HG02973 (cell line): ENCODE results near the gene UHMK1.
A peak's percentile ranks its signal among the peaks of the same experiment; 100 is the strongest.

Experiments
- ATAC-seq: cut with Tn5 transposase; IDR thresholded peaks from one replicate; pipeline ENCODE4 v1.9.1; 2021; ENCODE audit warnings: moderate library complexity; ENCODE audit not compliant: unreplicated experiment

Gene UHMK1

DNA sequence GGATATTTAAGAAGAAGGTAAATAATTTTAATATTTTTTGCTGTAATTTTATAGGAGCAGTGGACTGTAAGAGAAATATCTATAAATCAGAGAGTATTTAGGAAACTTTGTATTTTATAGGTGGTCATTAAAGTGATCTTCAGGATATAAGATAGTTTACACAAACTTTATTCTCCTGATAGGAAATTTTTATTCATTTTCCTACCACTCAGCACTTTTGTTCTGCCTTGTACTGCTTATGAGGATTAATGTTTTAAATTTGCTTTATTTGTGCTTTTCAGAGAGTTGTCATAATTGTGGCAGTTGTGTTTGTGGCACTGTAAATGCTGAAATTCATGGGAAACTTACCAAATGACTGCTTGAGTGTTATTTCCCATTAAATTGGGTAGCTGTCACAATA is 29.7 kb downstream of the UHMK1 start:
- ATAC-seq = no peak

DNA sequence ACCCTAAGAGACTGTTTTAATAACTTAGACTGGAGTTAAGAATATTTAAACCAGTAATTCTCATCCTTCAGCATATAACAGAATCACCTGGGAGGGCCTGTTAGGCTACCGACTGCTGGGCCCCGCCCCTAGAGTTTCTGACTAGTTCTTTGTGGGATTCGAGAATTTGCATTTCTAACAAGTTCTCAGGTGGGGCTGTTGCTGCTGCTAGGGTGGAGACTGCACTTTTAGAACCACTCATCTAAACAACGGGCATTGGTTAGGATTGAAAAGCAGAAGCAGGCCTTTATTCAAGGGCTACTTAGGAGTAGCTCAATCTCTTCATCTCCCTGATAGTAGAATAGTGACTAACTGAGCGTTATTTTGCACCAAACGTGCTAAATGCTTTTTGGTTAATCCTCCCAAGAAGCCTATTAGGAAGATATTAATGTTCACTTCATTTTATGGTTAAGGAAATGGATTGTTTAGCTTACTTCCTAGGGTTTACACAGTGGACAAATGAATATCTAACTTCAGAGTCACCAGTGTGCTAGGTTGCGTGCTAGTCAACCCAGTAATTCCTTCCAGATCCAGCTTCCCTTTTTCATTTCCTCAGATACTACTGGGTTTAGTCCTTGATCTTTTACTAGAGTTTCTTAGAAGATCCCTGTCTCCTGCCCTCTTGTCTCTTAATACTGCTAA is 32.8 kb downstream of the UHMK1 start:
- ATAC-seq = peak; percentile 97

DNA sequence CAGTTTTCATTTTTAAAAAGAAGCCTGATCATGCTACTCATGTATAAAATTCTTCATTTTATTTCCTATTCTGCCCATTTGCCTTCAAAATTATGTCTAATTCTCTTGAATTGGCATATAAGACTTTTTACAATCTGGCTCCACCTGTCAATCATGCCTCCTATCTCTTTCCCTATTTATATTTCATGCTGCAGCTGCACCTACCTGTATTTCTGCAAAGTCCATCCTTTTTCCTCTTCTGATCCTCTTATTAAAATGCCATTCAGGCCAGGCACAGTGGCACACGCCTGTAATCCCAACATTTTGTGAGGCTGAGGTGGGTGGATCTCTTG is 33.3 kb downstream of the UHMK1 start:
- ATAC-seq = no peak

DNA sequence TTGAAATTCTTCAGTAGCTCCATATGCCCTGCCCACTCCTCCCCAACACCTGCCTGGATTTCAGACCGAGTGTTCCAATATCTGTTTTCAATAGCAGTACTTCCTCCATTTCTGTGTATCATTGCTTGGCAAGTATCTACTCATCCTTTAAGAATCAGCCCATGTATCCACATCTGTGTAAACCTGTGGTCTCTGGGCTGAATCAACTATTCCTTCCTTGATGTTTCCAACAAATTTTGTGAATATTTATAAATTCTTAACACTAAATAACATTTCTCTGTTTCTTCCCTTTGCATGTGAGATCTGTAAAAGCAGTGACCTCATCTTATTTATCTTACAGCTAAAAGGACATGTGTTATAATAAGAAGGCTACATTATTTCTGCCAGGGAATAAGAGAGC is 37.9 kb downstream of the UHMK1 start:
- no peak for ATAC-seq

DNA sequence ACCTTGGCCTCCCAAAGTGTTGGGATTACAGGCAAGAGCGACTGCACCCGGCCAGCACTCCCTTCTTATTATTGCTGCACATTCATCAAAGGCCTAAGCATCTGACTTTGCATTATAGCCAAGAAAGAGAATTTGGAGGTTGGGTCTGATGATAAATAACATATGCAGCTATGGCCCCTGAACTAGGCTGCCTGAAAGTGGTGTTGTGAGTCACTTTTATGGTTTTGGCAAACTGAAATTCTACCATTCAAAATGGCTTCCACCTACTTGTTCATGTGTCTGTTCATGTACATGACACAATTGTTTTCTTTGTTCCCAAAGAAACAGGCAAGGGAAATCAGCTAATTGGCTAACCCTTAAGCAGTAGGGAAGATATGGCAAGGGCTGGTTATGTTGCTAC is 38.9 kb downstream of the UHMK1 start:
- ATAC-seq = no peak

DNA sequence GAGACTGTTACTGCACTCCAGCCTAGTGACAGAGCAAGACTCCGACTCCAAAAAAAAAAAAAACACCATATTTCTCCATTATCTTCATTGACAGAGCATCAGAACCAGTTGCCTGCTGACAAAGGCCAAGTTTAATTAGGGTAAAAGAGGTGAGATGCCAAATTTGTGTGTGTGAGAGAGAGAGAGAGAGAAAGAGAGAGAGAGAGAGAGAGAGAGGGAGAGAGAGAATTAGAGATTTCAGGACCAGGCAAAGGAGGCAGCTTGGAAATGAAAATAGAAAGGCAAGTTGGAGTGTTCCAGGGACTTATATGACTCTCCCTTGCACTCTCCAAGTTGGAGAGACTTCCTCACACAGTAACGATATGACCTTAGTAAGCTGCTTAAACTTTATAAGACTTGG is 39.6 kb downstream of the UHMK1 start:
- no peak for ATAC-seq

DNA sequence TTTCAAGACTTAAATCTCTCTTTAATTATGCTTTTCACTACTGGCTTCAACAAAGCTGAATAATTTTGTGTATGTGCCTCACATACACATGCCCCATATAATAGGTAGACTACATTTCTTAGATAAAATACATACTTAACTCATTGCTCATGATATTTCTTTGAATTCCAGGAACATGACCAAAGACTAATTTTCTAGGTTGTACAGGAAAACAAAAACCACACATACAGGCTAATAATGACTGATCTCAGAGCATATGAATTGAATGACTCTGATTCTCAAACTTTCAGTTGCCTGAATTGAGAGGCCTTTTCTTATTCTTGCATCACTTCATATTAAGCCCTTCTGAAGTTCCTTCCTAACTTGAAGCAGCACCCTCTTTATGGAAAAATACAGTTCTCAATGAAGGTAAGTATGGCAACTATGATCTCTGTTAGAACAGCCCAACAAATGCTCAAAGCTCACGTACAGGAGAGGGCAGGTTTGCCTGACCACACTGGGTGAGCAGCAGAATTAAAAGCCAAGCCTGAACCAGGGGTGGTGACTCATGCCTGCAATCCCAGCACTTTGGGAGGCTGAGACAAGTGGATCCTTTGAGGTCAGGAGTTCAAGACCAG is 41.3 kb downstream of the UHMK1 start:
- no peak for ATAC-seq

DNA sequence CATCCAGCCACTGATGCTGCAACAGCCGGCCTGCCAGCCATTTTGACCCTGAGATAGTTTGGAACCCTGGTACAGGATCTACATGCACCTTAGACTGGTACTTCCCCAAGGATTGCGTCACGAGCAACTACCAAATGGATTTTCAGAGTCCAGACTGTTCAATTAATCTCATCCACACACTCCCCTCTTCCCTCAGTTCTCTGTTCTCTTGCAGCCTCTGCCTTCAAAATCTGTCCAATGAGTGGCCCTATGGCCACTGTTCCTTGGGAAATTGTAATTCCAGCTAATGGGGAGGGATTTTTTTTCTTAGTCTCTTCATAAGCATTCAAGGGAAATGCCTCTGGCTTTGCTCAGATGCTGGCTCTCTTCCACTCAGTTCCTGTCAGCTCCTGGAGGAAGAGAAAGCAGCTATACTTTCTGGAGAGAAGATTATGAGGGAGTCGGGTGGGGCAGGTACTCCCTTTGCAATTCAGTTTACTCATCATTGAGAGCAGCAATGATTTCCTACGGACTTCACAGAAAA is 44.1 kb downstream of the UHMK1 start:
- no peak for ATAC-seq

DNA sequence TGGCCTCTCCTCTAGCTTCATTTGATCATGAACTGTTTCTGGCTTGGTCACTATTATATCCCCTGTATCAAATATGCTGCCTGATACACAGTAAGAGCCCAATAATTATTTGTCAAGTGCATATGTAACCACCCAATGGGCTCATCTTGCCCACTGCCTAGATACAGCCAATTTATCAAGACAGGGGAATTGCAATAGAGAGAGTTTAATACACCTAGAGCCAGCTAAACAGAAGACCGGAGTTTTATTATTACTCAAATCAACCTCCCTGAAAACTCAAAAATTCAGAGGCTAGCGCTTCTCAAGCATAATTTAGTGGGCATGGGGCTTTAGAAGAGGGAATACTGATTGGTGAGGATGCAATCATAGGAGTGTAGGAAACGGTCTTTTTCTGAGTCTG is 45.6 kb downstream of the UHMK1 start:
- no peak for ATAC-seq

DNA sequence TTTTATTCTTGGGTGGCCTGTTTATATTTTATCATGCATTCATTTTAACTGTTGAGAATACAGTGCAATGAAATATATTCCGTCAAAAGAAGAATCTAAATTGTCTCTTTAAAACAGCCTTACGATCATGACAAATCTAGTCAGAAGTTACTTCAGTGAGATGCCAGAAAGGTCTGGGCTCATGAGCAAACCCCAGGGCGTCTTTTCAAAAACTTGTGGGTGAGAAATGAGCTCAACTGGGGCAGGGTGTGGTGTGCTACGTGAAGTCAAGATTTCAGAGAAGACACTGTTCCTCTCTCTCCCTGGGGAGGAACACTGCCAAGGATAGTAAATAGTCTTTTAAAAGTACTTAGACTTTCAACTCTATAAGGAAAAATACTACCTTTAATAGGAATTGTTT is 50.6 kb downstream of the UHMK1 start:
- ATAC-seq = no peak

DNA sequence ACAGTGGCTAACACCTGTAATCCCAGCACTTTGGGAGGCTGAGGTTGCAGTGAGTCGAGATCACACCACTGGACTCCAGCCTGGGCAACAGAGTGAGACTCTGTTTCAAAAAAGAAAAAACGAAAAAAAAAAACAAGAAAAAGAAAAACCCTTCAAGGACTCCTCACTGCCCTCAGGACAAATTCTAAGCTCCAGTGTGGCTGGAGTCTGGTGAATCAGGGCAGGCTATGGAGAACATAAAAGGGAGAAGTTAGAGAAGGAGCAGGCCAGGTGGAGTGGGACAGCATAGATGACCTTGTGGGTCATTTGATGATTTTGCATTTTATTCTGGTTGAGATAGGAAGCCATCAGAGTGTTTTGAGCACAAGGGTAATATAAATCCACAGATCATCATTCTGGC is 51.4 kb downstream of the UHMK1 start:
- ATAC-seq = no peak

DNA sequence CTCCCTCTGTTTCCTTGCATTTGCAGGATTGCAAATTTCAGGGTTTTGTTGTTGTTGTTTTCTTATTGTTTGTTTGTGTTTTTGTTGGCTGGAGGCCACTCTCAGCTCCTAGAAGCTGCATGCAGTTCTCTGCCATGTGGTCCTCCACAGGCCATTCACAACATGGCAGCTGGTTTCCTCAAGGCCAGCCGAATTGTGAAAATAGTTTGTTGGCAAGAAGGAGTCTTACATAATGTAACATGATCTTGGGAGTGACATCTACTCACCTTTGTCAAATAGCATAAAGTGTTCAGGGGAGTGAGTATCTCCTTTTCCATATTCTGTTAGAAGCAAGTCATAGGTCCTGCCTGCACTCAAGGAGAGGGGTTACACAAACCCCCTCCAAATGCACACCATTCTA is 53.3 kb downstream of the UHMK1 start:
- ATAC-seq = no peak

DNA sequence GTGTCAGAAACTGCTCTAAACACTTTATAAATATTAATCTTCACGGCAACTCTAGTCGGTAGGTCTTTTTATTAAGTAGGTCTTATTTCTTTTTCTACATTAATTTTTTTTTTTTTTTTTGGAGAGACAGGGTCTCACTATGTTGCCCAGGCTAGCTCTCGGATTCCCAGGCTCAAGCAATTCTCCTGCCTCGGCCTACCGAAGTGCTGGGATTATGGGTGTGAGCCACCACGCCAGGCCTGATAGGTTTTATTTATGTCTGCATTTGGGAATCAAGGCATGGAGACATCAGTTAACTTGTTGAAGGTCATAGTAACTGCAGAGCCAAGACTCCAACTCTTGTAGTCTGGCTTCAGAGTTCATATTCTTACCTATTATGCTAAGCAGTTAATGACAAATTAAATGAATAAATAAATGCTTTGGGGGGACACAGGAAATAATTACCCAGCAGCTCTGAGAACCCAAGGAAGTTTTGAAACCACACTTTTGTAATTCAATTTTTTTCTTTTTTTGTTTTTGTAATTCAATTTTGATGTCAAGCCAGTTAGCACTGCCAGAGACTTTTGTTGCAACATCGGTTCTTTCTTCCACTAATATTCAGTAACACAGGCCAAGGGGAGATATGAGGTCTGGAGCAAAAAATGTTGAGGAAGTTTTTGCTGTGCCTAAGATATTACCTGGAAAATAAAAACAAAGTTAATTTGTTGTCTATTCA is 54.5 kb downstream of the UHMK1 start:
- ATAC-seq = no peak

DNA sequence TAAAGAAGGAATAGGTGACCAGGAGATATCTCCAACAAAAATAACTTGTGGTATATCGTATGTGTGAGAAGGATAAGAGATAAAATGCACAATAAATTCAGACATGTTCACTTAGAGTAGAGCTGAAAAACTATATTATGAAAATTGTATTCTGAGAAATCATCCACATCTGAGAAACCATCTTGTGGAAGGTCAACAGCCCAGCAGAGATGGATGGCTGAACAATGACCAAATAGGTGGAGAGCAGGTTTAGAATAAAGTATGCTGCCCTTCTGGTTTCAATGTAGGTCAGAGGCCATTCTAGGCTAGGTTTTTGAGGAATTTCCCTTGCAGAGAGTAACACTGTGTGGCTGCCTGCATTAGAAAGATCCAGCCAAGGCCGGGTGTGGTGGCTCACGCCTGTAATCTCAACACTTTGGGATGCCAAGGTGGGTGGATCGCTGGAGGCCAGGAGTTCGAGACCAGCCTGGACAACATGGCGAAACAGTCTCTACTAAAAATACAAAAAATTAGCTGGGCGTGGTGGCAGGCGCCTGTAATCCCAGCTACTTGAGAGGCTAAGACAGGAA is 55.1 kb downstream of the UHMK1 start:
- ATAC-seq = no peak

DNA sequence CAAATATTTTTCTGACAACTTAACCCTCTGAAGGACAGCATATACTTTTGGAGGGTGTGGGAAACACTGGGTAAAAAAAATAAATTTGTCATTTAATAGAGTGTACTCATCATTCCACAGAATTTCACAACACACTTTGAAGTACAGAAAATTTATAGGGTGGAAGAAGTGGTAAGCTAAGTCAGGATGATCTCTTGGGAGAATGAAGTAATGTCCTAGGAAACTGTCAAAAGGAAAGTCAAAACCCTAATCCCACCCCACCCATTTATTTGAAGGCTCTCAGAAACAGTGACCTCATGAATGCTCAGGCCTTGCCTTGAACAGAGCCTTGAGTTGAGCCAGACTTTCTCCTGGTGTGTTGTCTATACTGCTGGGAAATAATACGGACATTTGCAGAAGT is 56.6 kb downstream of the UHMK1 start:
- ATAC-seq = no peak

DNA sequence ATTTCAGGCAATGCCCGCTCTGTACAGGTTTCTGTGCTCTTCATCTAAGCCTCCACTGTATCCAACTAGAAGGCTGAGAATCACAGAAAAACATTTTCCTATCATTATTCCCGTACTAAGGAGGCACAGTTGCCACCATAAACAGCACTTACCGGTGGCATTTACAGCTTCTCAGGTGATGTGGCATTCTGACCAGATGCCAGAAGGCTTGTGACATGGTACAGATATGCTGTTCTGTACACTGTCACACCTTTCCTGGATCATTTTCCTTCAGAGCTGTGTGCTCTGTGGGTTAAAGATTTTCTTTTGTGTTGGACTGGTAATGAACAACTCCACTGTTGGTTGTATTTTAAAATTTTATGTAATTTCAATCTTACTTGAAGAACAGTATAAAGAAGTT is 59.9 kb downstream of the UHMK1 start:
- no peak for ATAC-seq

DNA sequence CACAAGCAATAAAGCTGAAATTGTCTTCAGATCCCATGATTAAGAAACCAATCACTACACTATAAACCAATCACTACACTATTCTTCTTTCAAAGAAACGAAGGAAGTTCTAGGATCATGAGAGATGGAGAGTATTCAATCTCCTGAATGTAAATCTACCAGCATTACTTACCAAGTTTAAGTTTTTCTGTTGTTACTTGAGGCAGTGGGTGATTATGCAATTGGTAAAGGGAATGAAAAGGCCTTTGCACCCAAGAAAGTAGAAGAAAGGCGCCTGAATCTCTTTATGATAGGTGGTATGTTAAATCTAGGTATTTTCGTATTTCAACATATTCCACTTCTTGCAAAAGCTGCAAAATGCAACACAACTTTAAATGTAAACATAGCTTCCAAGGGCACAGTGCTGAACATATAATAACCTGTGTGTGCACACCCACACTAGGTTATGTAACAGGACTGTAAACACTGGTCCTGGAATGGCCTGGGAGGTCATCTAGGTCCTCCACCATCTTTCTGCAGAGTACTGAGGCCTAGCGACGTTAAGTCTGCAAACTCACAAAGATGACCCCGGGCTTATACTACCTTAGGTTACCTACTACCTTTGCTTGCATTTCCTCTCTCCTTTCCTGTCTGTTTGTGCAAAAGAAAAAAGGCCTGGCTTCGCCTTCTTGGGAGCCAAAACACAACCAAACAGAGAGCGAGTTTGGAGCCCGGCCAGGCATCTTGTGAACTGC is 62.9 kb downstream of the UHMK1 start:
- no peak for ATAC-seq

DNA sequence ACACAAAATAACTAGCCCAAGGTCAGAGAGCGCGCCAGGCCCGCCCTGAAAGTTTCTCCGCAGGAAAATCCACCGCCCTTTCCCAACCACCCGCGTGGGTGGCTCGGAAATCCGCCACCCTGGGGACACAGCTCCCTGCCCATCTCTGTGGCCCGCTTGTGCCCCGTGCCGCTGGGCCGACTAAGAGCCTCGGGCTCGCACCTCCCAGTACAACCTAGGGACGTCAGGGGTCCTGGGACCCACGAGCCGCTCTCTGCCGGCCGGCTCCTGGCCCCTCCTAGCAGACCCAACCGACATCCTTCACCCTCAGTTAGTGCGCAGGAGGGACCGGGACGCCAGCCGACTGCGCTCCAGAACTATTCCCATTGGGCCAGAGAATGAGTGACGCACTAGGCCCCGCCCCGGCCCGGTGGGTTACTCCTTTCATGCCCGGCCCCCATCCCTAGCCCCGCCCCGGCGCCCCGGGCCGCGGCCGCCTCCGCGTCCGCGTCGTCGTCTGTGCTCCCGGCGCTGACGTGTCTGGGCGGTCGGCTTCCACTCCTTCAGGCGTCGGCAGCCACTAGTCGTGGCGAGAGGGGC is 63.5 kb downstream of the UHMK1 start:
- peak; percentile 94 for ATAC-seq

DNA sequence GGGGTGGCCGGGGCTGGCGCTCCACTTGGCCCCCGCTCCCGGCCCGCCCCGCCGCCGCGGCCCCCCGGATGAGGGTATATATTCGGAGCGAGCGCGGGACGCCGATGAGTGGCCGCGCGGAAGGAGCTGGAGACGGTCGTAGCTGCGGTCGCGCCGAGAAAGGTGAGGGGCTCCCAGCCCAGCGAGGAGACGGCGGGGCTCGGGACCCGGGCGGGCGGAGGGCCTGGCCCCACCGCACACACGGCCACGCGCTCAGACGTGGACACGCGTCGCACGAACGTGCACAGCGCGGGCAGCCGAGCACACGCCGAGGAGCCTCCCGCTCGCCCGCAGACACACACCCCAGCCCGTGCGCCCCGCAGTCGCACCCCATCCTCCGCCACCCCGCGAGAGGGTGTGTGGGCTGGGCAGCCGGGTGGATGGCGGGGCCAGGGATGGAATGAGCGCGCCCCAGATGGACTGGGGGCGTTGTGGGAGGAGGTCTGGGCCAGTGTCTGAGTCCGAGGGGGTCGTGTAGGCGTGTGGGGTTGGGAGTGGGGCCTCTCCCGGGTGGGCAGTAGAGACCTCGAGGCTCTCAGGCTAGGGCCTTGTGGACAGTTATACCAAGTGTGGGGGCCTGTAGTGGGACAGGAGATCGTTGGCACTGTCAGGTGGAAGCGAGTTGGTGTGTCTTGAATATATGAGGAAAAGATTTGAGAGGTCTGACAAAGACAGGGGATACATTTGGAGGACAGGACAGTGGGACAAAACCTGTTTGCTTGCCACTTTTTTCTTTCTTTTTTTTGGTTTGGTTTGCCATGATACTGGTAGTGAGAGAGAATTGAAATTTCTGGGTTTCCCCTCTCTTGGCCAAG is 64.2 kb downstream of the UHMK1 start, which contains the start of gene UAP1:
Gene UAP1, plus strand, starts transcription at position 107 of the 854 bp plus-strand sequence. CDS start 4,347 bp downstream, outside the sequence.
- ATAC-seq = peak; percentile 23

DNA sequence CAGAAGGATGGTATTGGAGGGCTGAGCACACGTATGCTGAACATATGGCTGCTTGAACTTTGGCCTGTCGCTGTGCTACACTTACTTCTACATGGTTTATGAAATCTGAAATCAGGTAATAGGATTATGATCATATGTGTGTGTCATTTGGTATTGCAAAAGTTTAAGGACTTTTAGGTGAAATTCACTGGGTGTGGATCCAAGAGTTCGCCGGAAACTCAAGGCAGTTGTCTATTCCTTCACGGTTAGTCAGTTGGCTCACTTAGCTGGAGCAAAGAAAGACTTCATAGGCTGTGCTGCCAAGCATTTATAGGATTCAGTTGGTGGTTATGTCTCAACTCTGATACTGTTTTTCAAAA is 64.8 kb downstream of the UHMK1 start:
- ATAC-seq = no peak
